ENCODE data around the gene MSL1.
A peak's percentile ranks its signal among the peaks of the same experiment; 100 is the strongest.

MSL1 gene

DNA sequence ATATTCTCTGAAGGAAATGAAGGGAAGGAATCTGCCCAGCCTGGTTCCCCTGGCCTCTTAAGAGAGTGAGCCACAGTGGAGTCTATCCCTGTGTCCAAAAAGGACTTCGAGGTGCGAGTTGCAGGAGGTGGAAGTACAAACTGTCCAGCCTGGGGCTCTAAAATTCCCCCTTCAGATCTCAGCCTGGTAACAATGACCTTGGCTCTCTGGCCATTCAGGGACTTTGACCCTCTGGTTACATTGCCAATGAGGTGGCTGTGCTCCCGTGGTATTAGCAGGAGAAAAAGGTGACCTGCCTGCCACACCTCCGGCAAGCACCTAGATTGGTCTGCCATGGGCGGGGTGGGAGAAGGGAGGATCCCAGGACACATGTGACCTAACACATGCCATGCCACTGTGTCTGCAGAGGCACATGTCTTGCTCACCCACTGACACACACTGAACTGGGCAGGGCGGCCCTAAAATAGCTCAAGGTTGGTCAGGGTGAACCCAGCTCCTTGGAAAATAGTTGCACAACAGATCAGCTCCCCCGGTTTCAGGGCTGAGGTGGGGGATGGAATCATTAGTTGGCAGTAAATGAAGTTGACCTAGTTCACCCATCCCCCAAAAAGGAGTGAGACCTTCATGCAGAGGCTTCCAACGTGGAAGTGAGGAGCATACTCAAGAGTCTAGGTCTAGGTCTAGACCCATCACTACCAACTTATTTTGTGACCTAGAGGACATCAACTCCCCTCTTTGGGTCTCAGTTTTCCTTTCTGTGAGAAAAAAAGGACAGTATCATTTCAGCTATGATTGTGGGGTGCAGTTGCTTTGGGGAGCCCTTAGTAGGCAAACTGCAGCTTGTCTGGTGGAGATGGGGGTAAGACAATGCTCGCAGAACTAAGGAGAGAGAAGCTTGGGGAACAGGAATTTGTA is 23.6 kb upstream of the MSL1 start:
- Mint-ChIP-seq H3K9me3 (no peaks in the 10 kb centered on the region), H3K4me3 (peak overlapping the region; percentile 95), H3K4me1 (peaks cover 92% of the 10 kb centered on the region), H3K27ac (peak overlapping the region; percentile 92), H3K27me3 (no peaks in the 10 kb centered on the region), H3K36me3 (peaks cover 11% of the 10 kb centered on the region)

DNA sequence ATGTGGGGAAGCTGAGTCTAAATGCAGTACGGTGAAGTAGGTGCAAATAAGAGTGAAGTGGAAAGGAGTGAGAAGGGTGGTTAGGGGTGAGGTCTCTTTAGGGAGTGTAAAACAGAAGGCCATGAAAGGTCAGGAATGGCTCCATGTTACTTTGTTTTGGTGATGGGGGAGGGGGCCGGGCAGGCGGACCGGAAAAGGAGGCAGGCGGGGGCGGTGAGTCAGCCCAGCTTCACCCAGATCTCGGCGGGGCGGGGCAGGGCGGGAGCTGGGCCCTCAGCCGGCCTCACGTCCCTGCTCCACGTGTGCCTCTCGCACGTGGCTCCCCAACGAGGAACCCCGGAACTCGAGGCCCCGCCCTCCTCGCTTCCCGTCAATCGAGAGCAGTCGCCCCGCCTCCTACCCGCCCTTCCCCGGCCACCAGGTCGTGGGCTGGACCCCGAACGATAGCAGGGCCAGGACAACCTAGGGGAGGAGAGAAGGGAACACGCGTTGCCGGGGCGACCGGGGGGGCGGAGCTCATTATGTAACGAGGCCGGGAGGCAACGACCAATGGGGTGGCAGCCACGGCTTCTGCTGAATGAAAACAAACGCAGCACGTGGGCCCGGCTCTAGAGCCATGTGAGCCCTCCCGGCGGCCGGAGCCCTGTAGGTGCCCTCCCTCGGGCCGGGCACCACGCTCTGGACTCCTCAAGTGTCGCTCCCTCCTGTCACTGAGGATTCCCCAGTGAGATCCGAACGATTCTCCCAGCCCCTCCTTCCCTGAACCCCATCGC is 22.7 kb upstream of the MSL1 start:
- Mint-ChIP-seq H3K4me3 (peak overlapping the region; percentile 95), H3K36me3 (peaks cover 8% of the 10 kb centered on the region), H3K27ac (peak overlapping the region; percentile 92), H3K4me1 (peaks cover 93% of the 10 kb centered on the region), H3K27me3 (no peaks in the 10 kb centered on the region), H3K9me3 (no peaks in the 10 kb centered on the region)

DNA sequence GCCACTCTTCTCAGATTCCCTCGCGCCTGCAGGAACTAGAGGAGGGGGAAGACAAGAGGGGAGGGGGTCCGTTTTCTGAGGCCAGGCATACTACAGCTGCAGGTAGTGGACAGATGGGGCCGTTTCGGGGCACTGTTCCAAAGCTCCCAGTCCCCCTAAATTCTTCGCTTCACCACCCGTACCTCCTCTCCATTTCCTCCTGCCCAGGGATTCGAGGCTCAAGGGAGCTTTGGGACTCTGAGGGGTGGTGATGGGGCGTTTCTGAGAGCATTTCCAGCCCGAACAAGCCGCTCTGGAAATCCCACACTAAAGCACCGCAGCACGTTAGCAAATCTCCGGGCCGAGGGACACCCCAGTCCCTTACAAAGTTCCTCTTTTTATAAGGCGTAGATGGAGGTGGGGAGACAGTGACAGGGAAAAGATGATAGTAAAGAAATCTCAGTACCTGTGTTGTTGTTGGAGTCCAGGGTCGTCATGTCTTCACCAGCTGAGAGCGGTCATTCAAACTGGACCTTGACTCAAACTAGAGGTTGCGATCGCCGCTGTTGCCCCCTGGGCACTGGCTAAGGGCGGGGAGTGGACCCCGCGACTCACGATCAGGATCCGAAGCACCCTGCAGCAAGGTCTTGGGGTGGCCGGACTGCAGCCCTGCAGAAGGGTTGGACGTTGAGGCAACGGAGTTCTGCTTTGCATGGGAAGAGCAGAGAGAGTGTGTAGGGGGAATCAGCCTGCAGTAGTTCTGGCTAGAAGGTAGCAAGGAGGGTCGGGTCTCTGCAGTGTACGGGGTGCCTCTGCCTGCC is 22.0 kb upstream of the MSL1 start:
- Mint-ChIP-seq H3K9me3 (no peaks in the 10 kb centered on the region), H3K4me3 (peak overlapping the region; percentile 95), H3K27ac (peak overlapping the region; percentile 92)

GRCh38 chr17:40100419-40100668 is 21.4 kb upstream of the MSL1 start, which contains the start of gene NR1D1:
Gene NR1D1 (minus strand): TSS chr17:40100589. CDS start chr17:40100094, 495 bp downstream.
- Mint-ChIP-seq H3K9me3 (no peaks in the 10 kb centered on the region), H3K4me3 (peak within 1 kb of the TSS; percentile 95), H3K27me3 (no peaks in the 10 kb centered on the region), H3K36me3 (peaks cover 8% of the 10 kb centered on the region), H3K27ac (peak within 1 kb of the TSS; percentile 92), H3K4me1 (peaks cover 93% of the 10 kb centered on the region)

More for the DNA sequence above, 22.0 kb upstream of the MSL1 start:
- H3K36me3 Mint-ChIP-seq, result peaks cover 8% of the 10 kb centered on the region
- peaks cover 93% of the 10 kb centered on the region for H3K4me1 Mint-ChIP-seq
- no peaks in the 10 kb centered on the region for H3K27me3 Mint-ChIP-seq

DNA sequence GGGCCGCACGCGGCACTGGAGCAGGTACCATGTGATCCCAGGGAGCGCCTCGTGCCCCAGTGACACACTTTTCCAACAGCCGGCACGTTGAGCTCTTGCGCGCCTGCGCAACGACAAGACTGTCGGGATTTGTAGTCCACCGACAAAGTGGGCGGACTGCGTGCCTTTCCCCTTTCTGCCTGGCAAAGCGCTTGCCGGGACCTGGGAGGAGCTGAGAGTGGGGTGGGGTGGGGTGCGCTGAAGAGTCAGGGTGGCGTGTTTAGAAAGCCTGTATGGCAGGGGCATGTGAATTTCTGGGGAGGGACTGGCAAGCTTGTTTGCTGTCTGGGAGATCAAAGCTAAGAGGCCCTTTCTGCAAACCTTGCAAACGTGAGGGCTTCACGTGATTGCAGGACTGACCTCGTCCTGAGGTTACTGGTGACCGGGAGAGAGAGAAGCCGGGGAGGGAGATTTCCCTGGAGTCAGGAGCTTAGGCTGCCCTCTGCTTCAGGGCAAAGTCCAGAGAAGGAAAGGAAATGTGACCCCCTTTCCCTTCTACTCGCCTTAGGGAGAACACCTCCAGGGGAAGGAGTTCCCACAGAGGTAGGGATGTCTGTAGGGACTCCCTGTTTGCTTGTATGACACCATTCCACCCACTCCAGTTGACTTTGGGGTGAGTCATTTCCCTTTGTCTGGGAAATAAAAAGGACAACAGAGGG is 21.0 kb upstream of the MSL1 start:
- H3K4me1 Mint-ChIP-seq, result peaks cover 93% of the 10 kb centered on the region
- no peaks in the 10 kb centered on the region for H3K9me3 Mint-ChIP-seq
- H3K27me3 Mint-ChIP-seq, result no peaks in the 10 kb centered on the region
- peaks cover 5% of the 10 kb centered on the region for H3K36me3 Mint-ChIP-seq
- peak overlapping the region; percentile 95 for H3K4me3 Mint-ChIP-seq
- peak overlapping the region; percentile 92 for H3K27ac Mint-ChIP-seq

GRCh38 chr17:40101367-40102210 is 20.2 kb upstream of the MSL1 start:
- H3K9me3 Mint-ChIP-seq, result no peaks in the 10 kb centered on the region
- peak overlapping the region; percentile 92 for H3K27ac Mint-ChIP-seq

DNA sequence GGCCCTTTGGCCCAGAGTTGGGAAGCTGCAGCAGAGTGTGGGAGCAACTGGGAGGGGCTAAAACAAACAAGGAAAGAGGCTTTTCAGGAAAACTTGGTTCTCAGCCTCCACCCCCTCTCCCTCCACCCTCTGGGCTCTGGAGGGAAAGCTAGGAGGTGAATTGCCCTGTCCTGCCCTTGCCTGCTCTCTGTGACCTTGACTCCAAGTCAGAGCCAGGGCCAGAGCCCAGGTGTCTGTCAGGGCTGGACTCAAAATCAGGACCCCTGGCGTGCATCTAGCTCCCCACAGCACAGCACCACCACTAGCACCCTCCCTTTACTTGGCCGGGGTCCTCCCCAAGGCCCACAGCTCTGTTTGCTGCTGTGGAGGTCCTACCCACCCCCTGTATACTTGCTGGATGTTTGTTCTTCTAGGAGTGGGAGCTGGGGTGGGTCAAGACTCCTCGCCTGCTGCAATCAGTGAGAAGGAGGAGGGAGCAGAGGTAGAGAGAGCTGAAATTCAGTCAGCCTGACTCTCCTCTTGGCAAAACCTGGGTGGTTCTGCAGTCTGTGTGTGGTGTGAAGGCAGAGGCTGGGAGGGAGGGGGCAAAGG is 18.6 kb upstream of the MSL1 start:
- peak overlapping the region; percentile 53 for H3K27ac Mint-ChIP-seq

More at GRCh38 chr17:40101367-40102210, 20.2 kb upstream of the MSL1 start:
- Mint-ChIP-seq H3K27me3 (no peaks in the 10 kb centered on the region), H3K4me1 (peaks cover 93% of the 10 kb centered on the region), H3K4me3 (peak overlapping the region; percentile 95), H3K36me3 (no peaks in the 10 kb centered on the region)

GRCh38 chr17:40103688-40104087 is 18.1 kb upstream of the MSL1 start:
- Mint-ChIP-seq H3K36me3 (no peaks in the 10 kb centered on the region), H3K4me3 (no peak overlapping the region), H3K27me3 (no peaks in the 10 kb centered on the region), H3K4me1 (peaks cover 92% of the 10 kb centered on the region), H3K27ac (peak overlapping the region; percentile 53), H3K9me3 (no peaks in the 10 kb centered on the region)

More for the DNA sequence above, 18.6 kb upstream of the MSL1 start:
- no peaks in the 10 kb centered on the region for H3K27me3 Mint-ChIP-seq
- H3K36me3 Mint-ChIP-seq, result no peaks in the 10 kb centered on the region
- H3K4me3 Mint-ChIP-seq, result no peak overlapping the region
- H3K9me3 Mint-ChIP-seq, result no peaks in the 10 kb centered on the region
- H3K4me1 Mint-ChIP-seq, result peaks cover 93% of the 10 kb centered on the region

DNA sequence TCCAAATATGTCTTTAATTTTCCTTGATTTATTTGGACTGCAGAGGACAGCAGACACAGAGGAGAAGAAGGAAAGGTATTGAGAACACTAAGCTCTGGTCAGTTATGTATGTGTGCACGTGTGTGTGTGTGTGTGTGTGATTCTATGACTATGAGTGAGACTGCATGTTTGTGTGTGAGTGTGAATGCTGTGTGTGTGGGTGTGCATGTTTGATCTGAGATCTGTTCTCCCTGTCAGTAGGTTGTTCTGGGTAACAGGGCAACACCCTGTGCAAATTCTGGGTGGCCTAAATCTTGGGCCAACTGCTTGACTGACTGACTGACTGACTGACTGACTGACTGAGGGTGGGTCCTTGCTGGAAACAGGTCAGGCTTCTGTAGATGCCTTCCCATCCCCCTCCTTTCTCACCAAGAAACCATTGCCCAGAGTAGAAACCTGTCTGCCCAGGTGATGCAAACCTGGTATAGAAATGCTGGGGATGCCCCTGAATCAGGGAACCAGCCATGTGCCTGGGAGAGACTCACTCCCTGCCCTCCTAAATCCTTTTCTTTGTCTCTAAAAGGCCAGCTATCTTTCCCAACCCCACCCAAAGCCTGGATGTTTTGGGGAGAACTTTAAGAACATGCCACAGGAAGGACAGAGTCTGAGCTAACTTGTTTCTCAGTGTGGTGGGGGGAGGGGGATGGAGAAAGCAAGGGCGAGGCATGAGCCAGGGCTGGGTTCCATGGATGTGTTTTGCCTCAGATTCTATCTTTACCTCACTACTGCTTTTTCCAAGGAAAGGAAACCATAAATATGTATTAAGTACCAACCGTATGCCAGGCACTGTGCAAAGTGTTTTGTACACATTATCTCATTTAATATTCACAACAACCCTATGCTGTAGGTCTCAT is 16.9 kb upstream of the MSL1 start:
- H3K9me3 Mint-ChIP-seq, result no peaks in the 10 kb centered on the region
- no peaks in the 10 kb centered on the region for H3K27me3 Mint-ChIP-seq
- peak overlapping the region; percentile 0 for H3K4me3 Mint-ChIP-seq
- peaks cover 94% of the 10 kb centered on the region for H3K4me1 Mint-ChIP-seq
- H3K27ac Mint-ChIP-seq, result peak overlapping the region; percentile 41
- no peaks in the 10 kb centered on the region for H3K36me3 Mint-ChIP-seq

- H3K4me1 Mint-ChIP-seq, result peaks cover 94% of the 10 kb centered on the region
- H3K27me3 Mint-ChIP-seq, result no peaks in the 10 kb centered on the region
- H3K4me3 Mint-ChIP-seq, result peak overlapping the region; percentile 17
- peak overlapping the region; percentile 46 for H3K27ac Mint-ChIP-seq
- H3K9me3 Mint-ChIP-seq, result no peaks in the 10 kb centered on the region
- H3K36me3 Mint-ChIP-seq, result no peaks in the 10 kb centered on the region
These were observed 15.7 kb upstream of the MSL1 start for GRCh38 chr17:40105861-40106759.

DNA sequence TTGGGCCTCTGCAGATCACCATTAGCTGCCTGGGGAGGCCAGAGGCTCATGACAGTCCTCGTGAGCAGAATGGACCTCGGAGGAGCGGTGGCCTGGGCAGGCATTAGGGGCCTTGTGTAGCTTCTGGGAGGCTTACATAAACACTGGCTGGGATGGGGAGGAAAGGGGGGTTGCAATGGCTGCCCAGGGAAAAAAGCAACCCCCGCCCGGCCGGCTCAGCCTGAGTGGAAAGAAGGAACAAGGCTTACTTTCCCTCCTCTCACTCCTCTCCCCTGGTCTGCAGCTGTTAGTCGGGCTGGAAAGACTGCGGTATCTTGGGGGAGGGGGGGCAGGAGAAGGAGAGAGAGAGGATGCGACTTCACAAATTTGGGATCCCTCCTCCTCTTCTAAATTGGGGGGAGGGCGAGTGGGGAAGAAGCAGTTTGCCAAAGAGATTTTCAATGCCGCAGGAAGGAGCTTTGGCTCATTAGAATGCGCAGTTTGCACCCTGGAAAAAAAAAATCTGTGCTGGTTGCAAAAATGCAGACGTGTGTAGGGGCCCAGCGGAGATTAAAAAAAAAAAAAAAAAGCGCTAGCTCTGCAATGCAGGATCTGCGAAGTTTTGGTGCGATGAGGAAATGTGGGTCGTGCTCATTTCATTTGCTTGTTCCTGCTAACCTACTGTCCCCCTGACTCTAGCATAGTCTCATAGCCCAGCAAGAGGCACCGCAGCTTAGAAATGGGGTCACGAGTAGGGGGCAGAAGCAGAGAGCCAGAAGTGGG is 14.8 kb upstream of the MSL1 start:
- H3K36me3 Mint-ChIP-seq, result no peaks in the 10 kb centered on the region
- H3K4me3 Mint-ChIP-seq, result peak overlapping the region; percentile 66
- no peaks in the 10 kb centered on the region for H3K27me3 Mint-ChIP-seq
- peaks cover 94% of the 10 kb centered on the region for H3K4me1 Mint-ChIP-seq
- H3K27ac Mint-ChIP-seq, result peak overlapping the region; percentile 94
- no peaks in the 10 kb centered on the region for H3K9me3 Mint-ChIP-seq

All from activated naive CD4-positive, alpha-beta T cell treated with anti-CD3 and anti-CD28 coated beads, Interleukin-2, amount 50 U/mL, for 24 hours (primary cell).